ENCODE data around the gene PTGES. TPM values are rescaled to one million over a fixed set of nuclear protein-coding genes. Genes with fewer than 3 reads are reported as not detected.

PTGES gene
- total and polyA plus RNA-seq, 7 donors = 0.32 to 0.68 (median 0.40) TPM

GRCh38 chr9:129714511-129715061 is 38.3 kb downstream of the PTGES start:
- no peaks in the 10 kb centered on the region for H3K4me1 ChIP-seq
- no peak overlapping the region for H3K27ac ChIP-seq
- TF ChIP-seq CTCF (IDR thresholded peaks at IDR 0.05) = no peak
- WGBS, 3 donors = 25 to 30% (median 29%) methylated on average over 15 of the region's 15 CpGs
- intact Hi-C loops (cut with DNase I) = no loop called here
- peaks cover 0 to 50% (median 2%) of the 10 kb centered on the region in 3 donors for H3K27me3 ChIP-seq (ENCODE audit: insufficient read depth in 3 of 3, low read length in 2 of 3)
- no peaks in the 10 kb centered on the region for H3K9me3 ChIP-seq
- H3K36me3 ChIP-seq (ENCODE audit: insufficient read depth in 1 of 2, low read depth in 1 of 2) = no peaks in the 10 kb centered on the region
- ATAC-seq (no peak), DNase-seq (no peak)
- H3K4me3 ChIP-seq = no peak overlapping the region

GRCh38 chr9:129713402-129713679 is 39.5 kb downstream of the PTGES start:
- peaks cover 0 to 42% (median 2%) of the 10 kb centered on the region in 3 donors for H3K27me3 ChIP-seq (ENCODE audit: insufficient read depth in 3 of 3, low read length in 2 of 3)
- no peaks in the 10 kb centered on the region for H3K36me3 ChIP-seq (ENCODE audit: insufficient read depth in 1 of 2, low read depth in 1 of 2)
- H3K27ac ChIP-seq = no peak overlapping the region
- intact Hi-C loops (cut with DNase I) = no loop called here
- TF ChIP-seq CTCF (IDR thresholded peaks at IDR 0.05) = no peak
- no peaks in the 10 kb centered on the region for H3K4me1 ChIP-seq
- no peaks in the 10 kb centered on the region for H3K9me3 ChIP-seq
- no peak for ATAC-seq
- 85 to 90% (median 87%) methylated on average over 10 of the region's 10 CpGs for WGBS, 3 donors
- no peak overlapping the region for H3K4me3 ChIP-seq
- no peak for DNase-seq

- no peak for DNase-seq
- no peaks in the 10 kb centered on the region for H3K4me1 ChIP-seq
- H3K36me3 ChIP-seq (ENCODE audit: insufficient read depth in 1 of 2, low read depth in 1 of 2) = no peaks in the 10 kb centered on the region
- no peak overlapping the region for H3K4me3 ChIP-seq
- intact Hi-C loops (cut with DNase I) = no loop called here
- ATAC-seq = peak in 1 of 4 donors; percentile 26
- H3K27me3 ChIP-seq (ENCODE audit: insufficient read depth in 3 of 3, low read length in 2 of 3) = peaks cover 0 to 40% (median 2%) of the 10 kb centered on the region in 3 donors
- no peak for TF ChIP-seq CTCF (IDR thresholded peaks at IDR 0.05)
- H3K27ac ChIP-seq = no peak overlapping the region
- no peaks in the 10 kb centered on the region for H3K9me3 ChIP-seq
- 53 to 59% (median 56%) methylated on average over 26 of the region's 26 CpGs for WGBS, 3 donors
Measured at GRCh38 chr9:129712634-129713401, 40.0 kb downstream of the PTGES start.

- no peak for ATAC-seq
Measured at GRCh38 chr9:129710169-129710453, 42.7 kb downstream of the PTGES start.

More at GRCh38 chr9:129710169-129710453, 42.7 kb downstream of the PTGES start:
- no peak for TF ChIP-seq CTCF (IDR thresholded peaks at IDR 0.05)
- no peaks in the 10 kb centered on the region for H3K9me3 ChIP-seq
- H3K4me1 ChIP-seq = no peaks in the 10 kb centered on the region
- DNase-seq = no peak
- 94 to 97% (median 95%) methylated on average over 3 of the region's 3 CpGs for WGBS, 3 donors
- intact Hi-C loops (cut with DNase I) = no loop called here
- peaks cover 0 to 33% (median 2%) of the 10 kb centered on the region in 3 donors for H3K27me3 ChIP-seq (ENCODE audit: insufficient read depth in 3 of 3, low read length in 2 of 3)
- H3K27ac ChIP-seq = no peak overlapping the region
- H3K36me3 ChIP-seq (ENCODE audit: insufficient read depth in 1 of 2, low read depth in 1 of 2) = no peaks in the 10 kb centered on the region
- H3K4me3 ChIP-seq = no peak overlapping the region

All from psoas muscle (tissue), 8 donors.